ENCODE results near the gene GNAI2.

GRCh38 chr3:50230104-50230793 is 5.8 kb upstream of the GNAI2 start:
- no peak for TF ChIP-seq POLR2A (IDR thresholded peaks at IDR 0.05)
- TF ChIP-seq CTCF (IDR thresholded peaks at IDR 0.05): no peak
- TF ChIP-seq POLR2AphosphoS5 (IDR thresholded peaks at IDR 0.05): no peak
- no peak for TF ChIP-seq EP300 (IDR thresholded peaks at IDR 0.05; ENCODE audit: low read depth)

All from transverse colon (tissue), 4 donors.